Activated naive CD4-positive, alpha-beta T cell treated with anti-CD3 and anti-CD28 coated beads, Interleukin-2, amount 10 ng/mL, durations not matched to agents 7 days and 5 days (primary cell): ENCODE data around the gene DTX1.

Experiments
- CTCF ChIA-PET: fragments of 350-600 bp; sonication (Branson Sonifier 250); formaldehyde crosslinking; loops from one replicate; lab custom pipeline; 2021; ENCODE audit warnings: antibody characterized with exemption; lab: Charles Lee
- DNase-seq: peaks from one replicate; pipeline ENCODE4 v3.0.0-alpha.2; 2020
- H3K27ac Mint-ChIP-seq: one replicate; pipeline ENCODE4 v1.8.0; 2021; ENCODE audit warnings: mild to moderate bottlenecking, moderate library complexity, mixed read lengths
- H3K27me3 Mint-ChIP-seq: one replicate; pipeline ENCODE4 v1.8.0; 2021; ENCODE audit warnings: mild to moderate bottlenecking, mixed read lengths
- H3K36me3 Mint-ChIP-seq: one replicate; pipeline ENCODE4 v1.8.0; 2021; ENCODE audit warnings: mixed read lengths
- H3K4me1 Mint-ChIP-seq: one replicate; pipeline ENCODE4 v1.8.0; 2021; ENCODE audit warnings: mixed read lengths
- H3K4me3 Mint-ChIP-seq: one replicate; pipeline ENCODE4 v1.8.0; 2021; ENCODE audit warnings: mild to moderate bottlenecking, moderate library complexity, mixed read lengths
- H3K9me3 Mint-ChIP-seq: one replicate; pipeline ENCODE4 v1.8.0; 2021; ENCODE audit warnings: mixed read lengths

Gene DTX1

GRCh38 chr12:113043240-113043639, 13.3 kb upstream of the DTX1 start:
- Mint-ChIP-seq H3K36me3 (no peaks in the 10 kb centered on the region), H3K4me1 (no peaks in the 10 kb centered on the region), H3K9me3 (no peaks in the 10 kb centered on the region), H3K27ac (no peak overlapping the region), H3K27me3 (peaks cover 36% of the 10 kb centered on the region), H3K4me3 (no peak overlapping the region)
- CTCF ChIA-PET: no interaction called here
- DNase-seq: no peak

- no peak for DNase-seq
- Mint-ChIP-seq H3K27me3 (peaks cover 32% of the 10 kb centered on the region), H3K4me3 (no peak overlapping the region), H3K36me3 (no peaks in the 10 kb centered on the region), H3K4me1 (no peaks in the 10 kb centered on the region), H3K9me3 (no peaks in the 10 kb centered on the region), H3K27ac (no peak overlapping the region)
- CTCF ChIA-PET: interaction anchor here (1.1 to 1.8 kb wide), 2 partner anchors 51 to 108 kb away, joined by 3 to 6 read pairs; no protein-coding TSS in a partner anchor
Measured at GRCh38 chr12:113044516-113044915, 12.0 kb upstream of the DTX1 start.

- H3K9me3 Mint-ChIP-seq: no peaks in the 10 kb centered on the region
- no peaks in the 10 kb centered on the region for H3K36me3 Mint-ChIP-seq
- H3K4me1 Mint-ChIP-seq: no peaks in the 10 kb centered on the region
- CTCF ChIA-PET: interaction anchor here (0.7 to 3.2 kb wide), 22 partner anchors 11 to 284 kb away, joined by 3 to 33 read pairs (median 4); no protein-coding TSS in a partner anchor
- no peak overlapping the region for H3K27ac Mint-ChIP-seq
- peaks cover 33% of the 10 kb centered on the region for H3K27me3 Mint-ChIP-seq
- H3K4me3 Mint-ChIP-seq: no peak overlapping the region
- peak; percentile 71 for DNase-seq
Measured at GRCh38 chr12:113048716-113049127, 7.8 kb upstream of the DTX1 start.

GRCh38 chr12:113049976-113050742, 6.4 kb upstream of the DTX1 start:
- Mint-ChIP-seq H3K4me1 (no peaks in the 10 kb centered on the region), H3K4me3 (no peak overlapping the region), H3K27me3 (peaks cover 30% of the 10 kb centered on the region), H3K36me3 (no peaks in the 10 kb centered on the region), H3K27ac (no peak overlapping the region), H3K9me3 (no peaks in the 10 kb centered on the region)
- no peak for DNase-seq
- CTCF ChIA-PET: interaction anchor here (0.6 to 3.2 kb wide), 12 partner anchors 38 to 124 kb away, joined by 3 to 33 read pairs (median 4); no protein-coding TSS in a partner anchor

- no peaks in the 10 kb centered on the region for H3K36me3 Mint-ChIP-seq
- no peaks in the 10 kb centered on the region for H3K9me3 Mint-ChIP-seq
- CTCF ChIA-PET: interaction anchor here (0.6 to 3.2 kb wide), 6 partner anchors 48 to 127 kb away, joined by 3 to 33 read pairs (median 4); no protein-coding TSS in a partner anchor
- H3K27me3 Mint-ChIP-seq: peaks cover 36% of the 10 kb centered on the region
- H3K4me1 Mint-ChIP-seq: no peaks in the 10 kb centered on the region
- H3K27ac Mint-ChIP-seq: no peak overlapping the region
- DNase-seq: no peak
- H3K4me3 Mint-ChIP-seq: no peak overlapping the region
Measured at GRCh38 chr12:113050795-113051194, 5.7 kb upstream of the DTX1 start.

GRCh38 chr12:113051759-113052158, 4.8 kb upstream of the DTX1 start:
- Mint-ChIP-seq H3K27me3 (peaks cover 44% of the 10 kb centered on the region), H3K4me3 (no peak overlapping the region), H3K4me1 (peaks cover 4% of the 10 kb centered on the region), H3K36me3 (no peaks in the 10 kb centered on the region), H3K9me3 (no peaks in the 10 kb centered on the region), H3K27ac (no peak overlapping the region)
- CTCF ChIA-PET: interaction anchor here (1.1 to 1.2 kb wide), 2 partner anchors 15 to 123 kb away, joined by 3 to 4 read pairs; no protein-coding TSS in a partner anchor
- DNase-seq: no peak

- peaks cover 4% of the 10 kb centered on the region for H3K4me1 Mint-ChIP-seq
- no peak for DNase-seq
- peaks cover 47% of the 10 kb centered on the region for H3K27me3 Mint-ChIP-seq
- H3K4me3 Mint-ChIP-seq: no peak overlapping the region
- H3K9me3 Mint-ChIP-seq: no peaks in the 10 kb centered on the region
- H3K27ac Mint-ChIP-seq: no peak overlapping the region
- CTCF ChIA-PET: no interaction called here
- no peaks in the 10 kb centered on the region for H3K36me3 Mint-ChIP-seq
Measured at GRCh38 chr12:113052326-113052725, 4.2 kb upstream of the DTX1 start.

GRCh38 chr12:113054948-113055486, 1.5 kb upstream of the DTX1 start:
- H3K36me3 Mint-ChIP-seq: no peaks in the 10 kb centered on the region
- no peak overlapping the region for H3K27ac Mint-ChIP-seq
- DNase-seq: no peak
- no peak overlapping the region for H3K4me3 Mint-ChIP-seq
- no peaks in the 10 kb centered on the region for H3K9me3 Mint-ChIP-seq
- peaks cover 4% of the 10 kb centered on the region for H3K4me1 Mint-ChIP-seq
- CTCF ChIA-PET: no interaction called here
- H3K27me3 Mint-ChIP-seq: peaks cover 49% of the 10 kb centered on the region

- no peak overlapping the region for H3K27ac Mint-ChIP-seq
- DNase-seq: no peak
- H3K36me3 Mint-ChIP-seq: no peaks in the 10 kb centered on the region
- CTCF ChIA-PET: no interaction called here
- peaks cover 4% of the 10 kb centered on the region for H3K4me1 Mint-ChIP-seq
- no peaks in the 10 kb centered on the region for H3K9me3 Mint-ChIP-seq
- H3K4me3 Mint-ChIP-seq: peak overlapping the region; percentile 52
- H3K27me3 Mint-ChIP-seq: peaks cover 47% of the 10 kb centered on the region
Measured at GRCh38 chr12:113055594-113056380, 743 bp upstream of the DTX1 start.

GRCh38 chr12:113056381-113056630, 224 bp upstream of the DTX1 start:
- peaks cover 47% of the 10 kb centered on the region for H3K27me3 Mint-ChIP-seq
- peaks cover 4% of the 10 kb centered on the region for H3K4me1 Mint-ChIP-seq
- H3K36me3 Mint-ChIP-seq: no peaks in the 10 kb centered on the region
- CTCF ChIA-PET: no interaction called here
- H3K4me3 Mint-ChIP-seq: peak overlapping the region; percentile 52
- no peak overlapping the region for H3K27ac Mint-ChIP-seq
- H3K9me3 Mint-ChIP-seq: no peaks in the 10 kb centered on the region
- DNase-seq: no peak

GRCh38 chr12:113057565-113058485, 1.3 kb downstream of the DTX1 start:
- peaks cover 4% of the 10 kb centered on the region for H3K4me1 Mint-ChIP-seq
- H3K4me3 Mint-ChIP-seq: peak overlapping the region; percentile 19
- no peak for DNase-seq
- no peaks in the 10 kb centered on the region for H3K9me3 Mint-ChIP-seq
- CTCF ChIA-PET: no interaction called here
- peaks cover 44% of the 10 kb centered on the region for H3K27me3 Mint-ChIP-seq
- no peak overlapping the region for H3K27ac Mint-ChIP-seq
- no peaks in the 10 kb centered on the region for H3K36me3 Mint-ChIP-seq

- Mint-ChIP-seq H3K4me1 (peaks cover 4% of the 10 kb centered on the region), H3K36me3 (no peaks in the 10 kb centered on the region), H3K27ac (no peak overlapping the region), H3K27me3 (peaks cover 43% of the 10 kb centered on the region), H3K9me3 (no peaks in the 10 kb centered on the region), H3K4me3 (no peak overlapping the region)
- CTCF ChIA-PET: no interaction called here
- no peak for DNase-seq
Measured at GRCh38 chr12:113058553-113058952, 2.0 kb downstream of the DTX1 start.

GRCh38 chr12:113059071-113059595, 2.6 kb downstream of the DTX1 start:
- Mint-ChIP-seq H3K9me3 (no peaks in the 10 kb centered on the region), H3K27ac (no peak overlapping the region), H3K4me3 (no peak overlapping the region), H3K36me3 (no peaks in the 10 kb centered on the region), H3K4me1 (peaks cover 4% of the 10 kb centered on the region), H3K27me3 (peaks cover 42% of the 10 kb centered on the region)
- no peak for DNase-seq
- CTCF ChIA-PET: no interaction called here
